HUES48 (cell line): ENCODE measurements around the gene KLK4.

Source experiments
- H3K27ac ChIP-seq: one replicate; pipeline ENCODE4 v1.7.0; 2013; ENCODE audit warnings: low read depth, low read length, inconsistent platforms
- H3K27me3 ChIP-seq: 2 replicates; pipeline ENCODE4 v1.6.1; 2013; ENCODE audit warnings: mild to moderate bottlenecking, low read length; ENCODE audit not compliant: control insufficient read depth, insufficient read depth
- H3K36me3 ChIP-seq: 2 replicates; pipeline ENCODE4 v1.6.1; 2013; ENCODE audit warnings: low read length; ENCODE audit not compliant: control insufficient read depth, insufficient read depth
- H3K4me1 ChIP-seq: 2 replicates; pipeline ENCODE4 v1.6.1; 2013; ENCODE audit warnings: mild to moderate bottlenecking, low read length; ENCODE audit not compliant: control insufficient read depth, insufficient read depth
- H3K4me3 ChIP-seq: 2 replicates; pipeline ENCODE4 v1.5.1; 2013; ENCODE audit warnings: mild to moderate bottlenecking, low read depth, low read length
- H3K9ac ChIP-seq: 2 replicates; pipeline ENCODE4 v1.6.1; 2013; ENCODE audit warnings: mild to moderate bottlenecking, low read depth, low read length, moderate library complexity
- H3K9me3 ChIP-seq: 2 replicates; pipeline ENCODE4 v1.6.1; 2013; ENCODE audit warnings: low read length; ENCODE audit not compliant: control insufficient read depth, insufficient read depth

The KLK4 gene

DNA sequence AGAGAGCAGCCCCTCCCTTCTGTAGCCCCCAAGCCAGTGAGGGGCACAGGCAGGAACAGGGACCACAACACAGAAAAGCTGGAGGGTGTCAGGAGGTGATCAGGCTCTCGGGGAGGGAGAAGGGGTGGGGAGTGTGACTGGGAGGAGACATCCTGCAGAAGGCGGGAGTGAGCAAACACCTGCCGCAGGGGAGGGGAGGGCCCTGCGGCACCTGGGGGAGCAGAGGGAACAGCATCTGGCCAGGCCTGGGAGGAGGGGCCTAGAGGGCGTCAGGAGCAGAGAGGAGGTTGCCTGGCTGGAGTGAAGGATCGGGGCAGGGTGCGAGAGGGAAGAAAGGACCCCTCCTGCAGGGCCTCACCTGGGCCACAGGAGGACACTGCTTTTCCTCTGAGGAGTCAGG, 52.3 kb downstream of the KLK4 start:
- peaks cover 4% of the 10 kb centered on the region; the same call in 1 of the 2 replicates for H3K4me1 ChIP-seq
- H3K4me3 ChIP-seq = no peak overlapping the region
- H3K9me3 ChIP-seq = peaks cover 8% of the 10 kb centered on the region
- 0 out of 2 replicates have a peak, but pooled peaks cover 3% of the 10 kb centered on the region for H3K27me3 ChIP-seq
- H3K36me3 ChIP-seq = no peaks in the 10 kb centered on the region
- H3K9ac ChIP-seq = no peak overlapping the region
- no peak overlapping the region for H3K27ac ChIP-seq

DNA sequence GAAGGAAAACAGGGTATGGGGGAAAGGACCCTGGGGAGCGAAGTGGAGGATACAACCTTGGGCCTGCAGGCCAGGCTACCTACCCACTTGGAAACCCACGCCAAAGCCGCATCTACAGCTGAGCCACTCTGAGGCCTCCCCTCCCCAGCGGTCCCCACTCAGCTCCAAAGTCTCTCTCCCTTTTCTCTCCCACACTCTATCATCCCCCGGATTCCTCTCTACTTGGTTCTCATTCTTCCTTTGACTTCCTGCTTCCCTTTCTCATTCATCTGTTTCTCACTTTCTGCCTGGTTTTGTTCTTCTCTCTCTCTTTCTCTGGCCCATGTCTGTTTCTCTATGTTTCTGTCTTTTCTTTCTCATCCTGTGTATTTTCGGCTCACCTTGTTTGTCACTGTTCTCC, 53.8 kb downstream of the KLK4 start:
- Histone ChIP-seq H3K27ac (no peak overlapping the region), H3K9ac (no peak overlapping the region), H3K9me3 (peaks cover 8% of the 10 kb centered on the region), H3K36me3 (no peaks in the 10 kb centered on the region), H3K27me3 (0 out of 2 replicates have a peak, but pooled peaks cover 3% of the 10 kb centered on the region), H3K4me3 (no peak overlapping the region), H3K4me1 (peaks cover 4% of the 10 kb centered on the region; the same call in 1 of the 2 replicates)
